Peyer's patch (tissue), 4 donors: ENCODE measurements around the gene SHKBP1. TPM values are rescaled to one million over a fixed set of nuclear protein-coding genes. Genes with fewer than 3 reads are reported as not detected.

ENCODE experiments used
- DNase-seq, 3 donors: peaks; one replicate each; pipeline ENCODE4 v3.0.0-alpha.2; 2017 to 2019
- H3K27ac ChIP-seq, 4 donors: fragments of 200-600 bp; sonication (generic); one replicate each; pipeline ENCODE4 v1.5.1; 2016 to 2019
- H3K27me3 ChIP-seq, 2 donors: fragments of 200-600 bp; sonication (generic); one replicate each; pipeline ENCODE4 v1.5.1; 2019
- H3K36me3 ChIP-seq, 3 donors: fragments of 200-600 bp; sonication (generic); one replicate each; pipeline ENCODE4 v1.5.1; 2016 to 2019
- H3K4me1 ChIP-seq, 4 donors: fragments of 200-600 bp; sonication (generic); one replicate each; pipeline ENCODE4 v1.5.1; 2016 to 2019
- H3K4me3 ChIP-seq, 4 donors: fragments of 200-600 bp; sonication (generic); 1 replicate in 3 of 4; 2 replicates in 1 of 4; pipeline ENCODE4 v1.5.1; 2016 to 2019; ENCODE audit warnings: mild to moderate bottlenecking in 1 of 4
- H3K9me3 ChIP-seq, 4 donors: fragments of 200-600 bp; sonication (generic); one replicate each; pipeline ENCODE4 v1.5.1; 2016 to 2019; ENCODE audit warnings: mild to moderate bottlenecking in 1 of 4
- CTCF ChIP-seq, 6 experiments: fragments of 450-650 bp in 4 of 6; fragments of 200-600 bp in 2 of 6; sonication (generic) in 1 of 6; IDR thresholded peaks; one replicate each; pipeline ENCODE4 v1.5.1; 2017 to 2019; ENCODE audit warnings: antibody characterized with exemption in 6 of 6, mild to moderate bottlenecking in 3 of 6, moderate library complexity in 1 of 6
- POLR2A ChIP-seq, 2 donors: fragments of 450-650 bp; IDR thresholded peaks; one replicate each; pipeline ENCODE4 v1.5.1; 2017; ENCODE audit warnings: antibody characterized with exemption in 2 of 2, mild to moderate bottlenecking in 2 of 2, moderate library complexity in 2 of 2
- total RNA-seq, 4 donors: library from RNA; depleted of rRNA; stranded (reverse); fragments of >200 nt; gene quantifications; one replicate each; pipeline ENCODE4 v1.1.0, GENCODE V29; 2016

SHKBP1 gene
- total RNA-seq, 4 donors from 2014 or later, result 73.4 to 121 (median 99.9) TPM

GRCh38 chr19:40632311-40633036 lies 55.8 kb downstream of the SHKBP1 start:
- Histone ChIP-seq H3K9me3 (no peaks in the 10 kb centered on the region), H3K27me3 (no peaks in the 10 kb centered on the region), H3K27ac (no peak overlapping the region), H3K36me3 (peaks cover 0 to 27% (median 0%) of the 10 kb centered on the region in 3 donors), H3K4me3 (no peak overlapping the region), H3K4me1 (no peaks in the 10 kb centered on the region)
- DNase-seq, result no peak
- no peak for TF ChIP-seq CTCF (IDR thresholded peaks at IDR 0.05)
- no peak for TF ChIP-seq POLR2A (IDR thresholded peaks at IDR 0.05)

GRCh38 chr19:40633207-40633606 lies 56.5 kb downstream of the SHKBP1 start:
- H3K4me1 ChIP-seq, result no peaks in the 10 kb centered on the region
- H3K27ac ChIP-seq, result no peak overlapping the region
- no peak overlapping the region for H3K4me3 ChIP-seq
- H3K36me3 ChIP-seq, result peaks cover 0 to 20% (median 0%) of the 10 kb centered on the region in 3 donors
- TF ChIP-seq CTCF (IDR thresholded peaks at IDR 0.05) (no peak), POLR2A (IDR thresholded peaks at IDR 0.05) (no peak)
- H3K27me3 ChIP-seq, result no peaks in the 10 kb centered on the region
- no peak for DNase-seq
- H3K9me3 ChIP-seq, result no peaks in the 10 kb centered on the region

GRCh38 chr19:40638327-40638726 lies 61.7 kb downstream of the SHKBP1 start:
- Histone ChIP-seq H3K36me3 (no peaks in the 10 kb centered on the region), H3K9me3 (no peaks in the 10 kb centered on the region), H3K4me3 (no peak overlapping the region), H3K4me1 (peaks cover 0 to 3% (median 0%) of the 10 kb centered on the region in 4 donors), H3K27me3 (no peaks in the 10 kb centered on the region), H3K27ac (no peak overlapping the region)
- TF ChIP-seq CTCF (IDR thresholded peaks at IDR 0.05), result no peak
- no peak for DNase-seq

- TF ChIP-seq POLR2A (IDR thresholded peaks at IDR 0.05) (no peak), CTCF (IDR thresholded peaks at IDR 0.05) (no peak)
- H3K27ac ChIP-seq, result peak overlapping the region in 1 of 4 donors; percentile 75
Observed at GRCh38 chr19:40639638-40639982, 62.9 kb downstream of the SHKBP1 start.

GRCh38 chr19:40640744-40641143 lies 64.1 kb downstream of the SHKBP1 start:
- TF ChIP-seq POLR2A (IDR thresholded peaks at IDR 0.05) (no peak), CTCF (IDR thresholded peaks at IDR 0.05) (no peak)
- no peaks in the 10 kb centered on the region for H3K27me3 ChIP-seq
- no peak overlapping the region for H3K4me3 ChIP-seq
- no peak for DNase-seq
- peaks cover 0 to 4% (median 1%) of the 10 kb centered on the region in 4 donors for H3K4me1 ChIP-seq
- no peaks in the 10 kb centered on the region for H3K36me3 ChIP-seq
- H3K9me3 ChIP-seq, result no peaks in the 10 kb centered on the region
- H3K27ac ChIP-seq, result peak overlapping the region in 3 of 4 donors; percentile 35 to 75 (median 65)

More at GRCh38 chr19:40639638-40639982, 62.9 kb downstream of the SHKBP1 start:
- Histone ChIP-seq H3K4me3 (no peak overlapping the region), H3K27me3 (no peaks in the 10 kb centered on the region), H3K36me3 (no peaks in the 10 kb centered on the region), H3K4me1 (peaks cover 0 to 3% (median 0%) of the 10 kb centered on the region in 4 donors), H3K9me3 (no peaks in the 10 kb centered on the region)
- DNase-seq, result no peak

Other genes starting within 250 kb of the SHKBP1 start
- 10 to 100 TPM in 2 of 4 donors, 1 to 10 TPM in 2; 5.8 to 11.3 (median 9.9) TPM for gene C19orf47, start 228.5 kb upstream of the SHKBP1 start, total RNA-seq
- 100 to 1,000 TPM in 3 of 4 donors, 10 to 100 TPM in 1; 61.9 to 210 (median 162) TPM for gene PLD3, start 228.2 kb upstream of the SHKBP1 start, total RNA-seq
- gene HIPK4, start 186.7 kb upstream of the SHKBP1 start, total RNA-seq, result not detected
- gene PRX, start 163.5 kb upstream of the SHKBP1 start, total RNA-seq, result 1 to 10 TPM; 1.4 to 7.4 (median 3.0) TPM
- gene SERTAD1, start 150.9 kb upstream of the SHKBP1 start, total RNA-seq, result 10 to 100 TPM in 2 of 4 donors, 1 to 10 TPM in 2; 4.1 to 18.2 (median 11.6) TPM
- 10 to 100 TPM in 3 of 4 donors, 1 to 10 TPM in 1; 9.1 to 22.4 (median 15.2) TPM for gene SERTAD3, start 132.5 kb upstream of the SHKBP1 start, total RNA-seq
- gene BLVRB, start 111.1 kb upstream of the SHKBP1 start, total RNA-seq, result 100 to 1,000 TPM; 148 to 277 (median 218) TPM
- gene SPTBN4, start 109.9 kb upstream of the SHKBP1 start, total RNA-seq, result 1 to 10 TPM in 2 of 4 donors, under 1 TPM in 2; 0.18 to 6.6 (median 2.0) TPM
- gene LTBP4, start 24.5 kb downstream of the SHKBP1 start, total RNA-seq, result 100 to 1,000 TPM; 164 to 484 (median 329) TPM
- 100 to 1,000 TPM in 1 of 4 donors, 10 to 100 TPM in 3; 10.9 to 151 (median 27.9) TPM for gene NUMBL, start 113.8 kb downstream of the SHKBP1 start, total RNA-seq
- 10 to 100 TPM; 32.4 to 92.8 (median 41.9) TPM for gene COQ8B, start 140.0 kb downstream of the SHKBP1 start, total RNA-seq
- 10 to 100 TPM; 34.5 to 43.9 (median 38.9) TPM for gene ITPKC, start 140.2 kb downstream of the SHKBP1 start, total RNA-seq
- gene ACTMAP, start 173.6 kb downstream of the SHKBP1 start, total RNA-seq, result 10 to 100 TPM in 3 of 4 donors, 1 to 10 TPM in 1; 7.4 to 33.0 (median 21.6) TPM
- 100 to 1,000 TPM in 1 of 4 donors, 10 to 100 TPM in 3; 44.5 to 104 (median 72.1) TPM for gene SNRPA, start 174.3 kb downstream of the SHKBP1 start, total RNA-seq
- 1 to 10 TPM in 1 of 4 donors, not detected in 3; 4.0 TPM for gene MIA, start 198.6 kb downstream of the SHKBP1 start, total RNA-seq
- gene RAB4B, start 201.4 kb downstream of the SHKBP1 start, total RNA-seq, result 10 to 100 TPM; 14.9 to 71.2 (median 51.3) TPM
- 10 to 100 TPM; 75.8 to 96.6 (median 88.1) TPM for gene EGLN2, start 222.3 kb downstream of the SHKBP1 start, total RNA-seq